Rectal smooth muscle tissue (tissue), 1 donor: Measurements from ENCODE around the gene RMND5A.

Source experiments
- H3K27ac ChIP-seq: one replicate; pipeline ENCODE4 v1.7.0; 2013; ENCODE audit warnings: low read depth, low read length, inconsistent platforms
- H3K27me3 ChIP-seq: one replicate; pipeline ENCODE4 v1.7.0; 2013; ENCODE audit warnings: low read length; ENCODE audit not compliant: control insufficient read depth, insufficient read depth
- H3K36me3 ChIP-seq: one replicate; pipeline ENCODE4 v1.7.0; 2013; ENCODE audit warnings: low read length; ENCODE audit not compliant: control insufficient read depth, insufficient read depth
- H3K4me1 ChIP-seq: one replicate; pipeline ENCODE4 v1.7.0; 2013; ENCODE audit warnings: low read length; ENCODE audit not compliant: control insufficient read depth, insufficient read depth
- H3K4me3 ChIP-seq: one replicate; pipeline ENCODE4 v1.7.0; 2013; ENCODE audit warnings: low read length
- H3K9ac ChIP-seq: one replicate; pipeline ENCODE4 v1.7.0; 2013; ENCODE audit warnings: low read length

The RMND5A gene

GRCh38 chr2:86790676-86791572, 70.8 kb downstream of the RMND5A start, which contains the start of gene CD8A:
Gene CD8A (minus strand): TSS chr2:86790913. CDS start chr2:86790825, 88 bp downstream.
- no peaks in the 10 kb centered on the region for H3K4me1 ChIP-seq
- peaks cover 36% of the 10 kb centered on the region for H3K27me3 ChIP-seq
- peak within 1 kb of the TSS; percentile 14 for H3K4me3 ChIP-seq
- H3K27ac ChIP-seq, result no peak within 1 kb of the TSS
- H3K9ac ChIP-seq, result no peak within 1 kb of the TSS
- H3K36me3 ChIP-seq, result no peaks in the 10 kb centered on the region

- Histone ChIP-seq H3K27me3 (peaks cover 36% of the 10 kb centered on the region), H3K27ac (no peak overlapping the region), H3K4me3 (peak overlapping the region; percentile 14)
Observed at GRCh38 chr2:86791573-86791972, 71.5 kb downstream of the RMND5A start.

GRCh38 chr2:86793752-86794151, 73.7 kb downstream of the RMND5A start:
- peaks cover 33% of the 10 kb centered on the region for H3K27me3 ChIP-seq
- no peaks in the 10 kb centered on the region for H3K36me3 ChIP-seq
- H3K27ac ChIP-seq, result no peak overlapping the region
- H3K4me1 ChIP-seq, result no peaks in the 10 kb centered on the region
- H3K9ac ChIP-seq, result no peak overlapping the region
- H3K4me3 ChIP-seq, result no peak overlapping the region

More at GRCh38 chr2:86791573-86791972, 71.5 kb downstream of the RMND5A start:
- H3K9ac ChIP-seq, result no peak overlapping the region
- no peaks in the 10 kb centered on the region for H3K36me3 ChIP-seq
- H3K4me1 ChIP-seq, result no peaks in the 10 kb centered on the region

GRCh38 chr2:86794861-86795260, 74.8 kb downstream of the RMND5A start:
- Histone ChIP-seq H3K9ac (no peak overlapping the region), H3K4me1 (no peaks in the 10 kb centered on the region), H3K27ac (no peak overlapping the region), H3K36me3 (no peaks in the 10 kb centered on the region), H3K27me3 (peaks cover 24% of the 10 kb centered on the region), H3K4me3 (no peak overlapping the region)

- no peaks in the 10 kb centered on the region for H3K36me3 ChIP-seq
- no peak overlapping the region for H3K4me3 ChIP-seq
- no peaks in the 10 kb centered on the region for H3K4me1 ChIP-seq
- H3K9ac ChIP-seq, result no peak overlapping the region
- H3K27me3 ChIP-seq, result no peaks in the 10 kb centered on the region
- no peak overlapping the region for H3K27ac ChIP-seq
Observed at GRCh38 chr2:86800856-86801567, 80.9 kb downstream of the RMND5A start.

GRCh38 chr2:86806059-86806857, 86.2 kb downstream of the RMND5A start:
- Histone ChIP-seq H3K36me3 (no peaks in the 10 kb centered on the region), H3K27ac (no peak overlapping the region), H3K4me3 (no peak overlapping the region), H3K4me1 (peaks cover 2% of the 10 kb centered on the region), H3K9ac (no peak overlapping the region), H3K27me3 (peaks cover 9% of the 10 kb centered on the region)

DNA sequence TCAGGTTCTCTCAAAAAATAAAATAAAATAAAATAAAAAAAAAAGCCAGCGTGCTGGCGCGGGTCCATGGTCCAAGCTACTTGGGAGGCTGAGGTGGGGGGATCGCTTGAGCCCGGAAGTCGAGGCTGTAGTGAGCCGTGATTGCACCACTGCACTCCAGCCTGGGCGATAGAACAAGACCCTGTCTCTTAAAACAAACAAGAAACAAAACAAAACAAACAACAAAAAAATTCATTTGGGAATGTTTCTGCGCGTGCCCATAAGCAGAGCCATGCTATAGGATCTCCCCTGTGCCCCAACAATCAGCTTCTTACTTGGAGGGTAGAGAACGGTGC, 87.0 kb downstream of the RMND5A start:
- Histone ChIP-seq H3K36me3 (no peaks in the 10 kb centered on the region), H3K9ac (no peak overlapping the region), H3K27ac (no peak overlapping the region), H3K4me3 (peak overlapping the region; percentile 56), H3K27me3 (peaks cover 9% of the 10 kb centered on the region), H3K4me1 (peaks cover 2% of the 10 kb centered on the region)

DNA sequence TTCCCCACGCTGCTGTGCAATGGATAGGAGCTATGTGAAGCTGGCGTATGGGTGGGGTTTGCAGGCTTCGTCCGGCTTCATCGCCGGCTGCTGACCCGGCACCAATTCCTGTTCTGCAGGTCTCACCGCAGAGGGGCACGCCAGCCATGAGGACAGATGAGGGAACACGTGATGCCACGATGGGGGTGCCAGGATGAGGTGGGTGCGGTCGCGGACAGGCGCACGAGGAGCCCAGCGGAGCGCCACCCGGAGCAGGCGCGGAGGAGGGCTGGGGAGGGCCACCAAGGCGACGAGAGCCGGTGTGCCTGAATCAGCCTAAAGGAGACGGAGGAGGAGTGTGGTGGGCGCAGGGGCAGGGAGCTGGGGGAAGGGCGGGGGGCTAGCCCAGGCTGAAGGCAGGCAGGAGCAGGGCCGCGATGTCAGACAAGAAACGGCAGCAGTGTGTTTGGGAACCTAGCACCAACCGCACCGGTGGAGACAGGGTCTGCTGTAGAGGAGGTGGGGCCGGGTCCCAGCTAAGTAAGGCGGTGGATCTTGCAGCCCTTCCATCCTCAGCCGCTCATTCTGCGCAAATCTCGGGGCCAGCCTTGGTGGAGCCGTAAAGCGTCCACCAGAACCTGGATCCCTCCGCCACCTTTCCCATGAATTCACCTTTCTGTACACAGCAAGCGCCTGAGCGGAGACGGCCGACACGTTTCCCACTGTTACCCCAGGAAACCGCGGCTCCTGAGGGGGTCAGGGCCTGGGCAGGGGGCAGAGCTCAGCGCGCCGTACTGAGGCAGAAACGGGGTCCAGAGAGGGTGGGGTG, 87.6 kb downstream of the RMND5A start:
- Histone ChIP-seq H3K4me3 (peak overlapping the region; percentile 56), H3K4me1 (peaks cover 2% of the 10 kb centered on the region), H3K27ac (no peak overlapping the region), H3K27me3 (peaks cover 9% of the 10 kb centered on the region), H3K36me3 (no peaks in the 10 kb centered on the region), H3K9ac (no peak overlapping the region)

DNA sequence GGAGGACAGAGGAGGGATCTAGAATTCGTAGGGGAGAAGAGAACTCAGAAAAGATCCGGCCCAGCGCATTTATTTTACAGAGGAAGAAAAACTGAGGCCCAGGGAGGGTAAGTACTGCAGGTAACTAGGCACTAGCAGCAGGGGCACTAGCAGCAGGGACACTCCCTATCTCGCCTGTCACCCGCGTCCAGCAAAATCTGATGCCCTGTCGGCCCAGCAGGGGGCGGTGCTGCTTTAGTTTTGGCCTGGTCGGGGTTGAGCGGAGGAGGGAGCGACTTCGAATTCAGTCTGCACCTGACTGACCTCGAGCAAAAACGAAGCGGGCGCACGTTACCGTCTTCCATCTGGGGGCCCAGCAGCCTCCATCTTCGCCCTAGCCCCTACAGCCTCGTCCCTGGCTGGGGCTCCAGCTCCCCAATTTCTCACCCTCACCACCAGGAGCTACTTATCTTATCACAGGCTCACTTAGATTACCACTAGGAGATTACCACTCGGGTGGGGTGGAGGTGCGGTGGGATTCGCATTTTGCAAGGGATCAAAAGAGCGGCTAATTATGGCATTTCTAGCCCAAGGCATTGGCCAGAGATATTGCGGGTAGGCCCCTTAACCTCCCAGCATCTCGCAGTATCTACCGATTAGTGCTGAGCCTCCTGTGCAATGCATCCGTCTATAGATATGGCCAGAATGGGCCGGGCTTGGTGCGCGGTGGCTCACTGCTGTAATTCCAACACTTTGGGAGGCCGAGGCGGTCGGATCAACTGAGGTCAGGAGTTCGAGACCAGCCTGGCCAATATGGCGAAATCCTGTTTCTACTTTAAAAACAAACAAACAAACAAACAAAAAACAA, 88.4 kb downstream of the RMND5A start:
- Histone ChIP-seq H3K36me3 (no peaks in the 10 kb centered on the region), H3K27ac (no peak overlapping the region), H3K27me3 (peaks cover 9% of the 10 kb centered on the region), H3K4me1 (peaks cover 2% of the 10 kb centered on the region), H3K4me3 (peak overlapping the region; percentile 56), H3K9ac (no peak overlapping the region)

GRCh38 chr2:86809481-86810121, 89.5 kb downstream of the RMND5A start:
- Histone ChIP-seq H3K27me3 (peaks cover 9% of the 10 kb centered on the region), H3K27ac (no peak overlapping the region), H3K4me3 (no peak overlapping the region), H3K36me3 (no peaks in the 10 kb centered on the region), H3K4me1 (peaks cover 2% of the 10 kb centered on the region), H3K9ac (no peak overlapping the region)

- Histone ChIP-seq H3K4me1 (no peaks in the 10 kb centered on the region), H3K27ac (no peak overlapping the region), H3K27me3 (no peaks in the 10 kb centered on the region), H3K4me3 (no peak overlapping the region), H3K9ac (no peak overlapping the region), H3K36me3 (no peaks in the 10 kb centered on the region)
Observed at GRCh38 chr2:86815611-86816010, 95.5 kb downstream of the RMND5A start.
